Colonic mucosa (tissue), 4 donors: Measurements from ENCODE around the gene RITA1. TPM values are rescaled to one million over a fixed set of nuclear protein-coding genes. Genes with fewer than 3 reads are reported as not detected.
A peak's percentile ranks its signal among the peaks of the same experiment; 100 is the strongest.

ENCODE experiments used
- DNase-seq: peaks from one replicate; pipeline ENCODE4 v3.0.0-alpha.2; 2020
- H3K27ac ChIP-seq: fragments of 200-600 bp; one replicate; pipeline ENCODE4 v1.8.0; 2021
- H3K27me3 ChIP-seq: fragments of 200-600 bp; one replicate; pipeline ENCODE4 v1.8.0; 2021
- H3K36me3 ChIP-seq: fragments of 200-600 bp; one replicate; pipeline ENCODE4 v1.8.0; 2021
- H3K4me1 ChIP-seq: fragments of 200-600 bp; one replicate; pipeline ENCODE4 v1.8.0; 2021; ENCODE audit warnings: mild to moderate bottlenecking
- H3K4me3 ChIP-seq: fragments of 200-600 bp; one replicate; pipeline ENCODE4 v1.8.0; 2021
- H3K9ac ChIP-seq, 2 donors: one replicate each; pipeline ENCODE4 v1.7.0; 2013; ENCODE audit warnings: control low read depth in 2 of 2, low read depth in 2 of 2, low read length in 2 of 2
- H3K9me3 ChIP-seq: fragments of 200-600 bp; one replicate; pipeline ENCODE4 v1.8.0; 2021
- intact Hi-C: fragments of 100-400 bp; cut with DNase I; formaldehyde crosslinking; loops from one replicate; pipeline ENCODE4 v1.14.1; 2022
- total RNA-seq, 2 donors: library from RNA; stranded (reverse); fragmentation: NEBNext Ultra II Directional in 1 of 2; extraction: Animal tissue kit (Norgen Biotek cat#: 25700) in 1 of 2; gene quantifications; one replicate each; pipeline ENCODE4 v1.2.1, GENCODE V29; 2021
- TF ChIP-seq, protein P1 (sequence below): fragments of 200-600 bp; IDR thresholded peaks from one replicate; pipeline ENCODE4 v1.8.0; 2022; ENCODE audit warnings: antibody characterized with exemption, mild to moderate bottlenecking
- donor health status: healthy.
- donor health status: DM: no; HTN: no; CAD: no.
- donor health status: DM: no; HTN: no; CAD: no.

The RITA1 gene
- total RNA-seq, 2 donors from 2014 or later, result 13.9 to 26.9 TPM

DNA sequence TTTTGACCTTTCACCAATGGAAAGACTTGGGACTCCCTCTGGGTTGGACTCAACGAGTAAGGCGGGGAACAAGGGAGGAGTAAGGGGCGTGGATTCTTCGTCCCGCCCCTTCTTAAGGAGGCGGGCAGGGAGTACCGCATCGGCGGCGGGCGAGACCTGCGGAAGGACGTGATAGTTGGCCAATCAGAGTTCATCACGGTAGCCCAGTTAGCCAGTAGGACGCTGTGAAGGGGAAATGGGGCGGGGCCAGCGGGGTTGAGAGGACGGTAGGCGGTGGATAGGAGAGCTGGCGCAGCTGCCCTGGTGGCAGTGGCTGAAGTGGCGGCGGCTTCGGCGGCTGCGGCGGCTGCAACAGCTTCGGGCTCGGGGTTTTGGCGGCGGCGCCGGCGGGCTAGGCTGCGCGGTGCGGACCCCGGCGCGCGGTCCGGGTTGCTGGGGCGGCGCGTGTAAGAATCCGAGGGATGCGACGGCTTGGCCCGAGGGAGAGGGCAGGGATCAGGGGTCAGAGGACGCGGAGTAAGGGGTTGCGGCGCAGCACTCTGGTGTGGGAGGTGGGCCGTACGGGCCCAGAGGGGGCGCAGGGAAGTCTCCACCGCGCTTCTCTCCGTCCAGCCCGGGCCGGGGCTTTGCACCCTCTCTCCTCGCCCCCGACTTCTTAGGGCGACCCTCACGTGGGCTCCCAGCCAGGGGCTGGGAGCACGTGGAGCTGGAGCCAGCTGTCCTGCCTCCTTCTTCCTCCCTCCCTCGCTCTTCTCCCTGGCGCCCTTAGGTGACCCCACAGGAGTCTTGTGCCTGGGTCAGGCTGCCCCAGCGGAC is 35.9 kb downstream of the RITA1 start, which contains the start of gene TPCN1:
Gene TPCN1, plus strand, starts transcription at position 284 of the 816 bp plus-strand sequence. CDS start 5,389 bp downstream, outside the sequence.
- Histone ChIP-seq H3K27ac (peak within 1 kb of the TSS; percentile 97), H3K9ac (peak within 1 kb of the TSS; percentile 98 to 99), H3K9me3 (no peaks in the 10 kb centered on the region), H3K4me1 (peaks cover 7% of the 10 kb centered on the region), H3K4me3 (peak within 1 kb of the TSS; percentile 89), H3K36me3 (no peaks in the 10 kb centered on the region), H3K27me3 (no peaks in the 10 kb centered on the region)
- DNase-seq, result peak; percentile 100
- intact Hi-C loops, result no loop called here
- TF ChIP-seq, protein P1, sequence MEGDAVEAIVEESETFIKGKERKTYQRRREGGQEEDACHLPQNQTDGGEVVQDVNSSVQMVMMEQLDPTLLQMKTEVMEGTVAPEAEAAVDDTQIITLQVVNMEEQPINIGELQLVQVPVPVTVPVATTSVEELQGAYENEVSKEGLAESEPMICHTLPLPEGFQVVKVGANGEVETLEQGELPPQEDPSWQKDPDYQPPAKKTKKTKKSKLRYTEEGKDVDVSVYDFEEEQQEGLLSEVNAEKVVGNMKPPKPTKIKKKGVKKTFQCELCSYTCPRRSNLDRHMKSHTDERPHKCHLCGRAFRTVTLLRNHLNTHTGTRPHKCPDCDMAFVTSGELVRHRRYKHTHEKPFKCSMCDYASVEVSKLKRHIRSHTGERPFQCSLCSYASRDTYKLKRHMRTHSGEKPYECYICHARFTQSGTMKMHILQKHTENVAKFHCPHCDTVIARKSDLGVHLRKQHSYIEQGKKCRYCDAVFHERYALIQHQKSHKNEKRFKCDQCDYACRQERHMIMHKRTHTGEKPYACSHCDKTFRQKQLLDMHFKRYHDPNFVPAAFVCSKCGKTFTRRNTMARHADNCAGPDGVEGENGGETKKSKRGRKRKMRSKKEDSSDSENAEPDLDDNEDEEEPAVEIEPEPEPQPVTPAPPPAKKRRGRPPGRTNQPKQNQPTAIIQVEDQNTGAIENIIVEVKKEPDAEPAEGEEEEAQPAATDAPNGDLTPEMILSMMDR, result no peak

DNA sequence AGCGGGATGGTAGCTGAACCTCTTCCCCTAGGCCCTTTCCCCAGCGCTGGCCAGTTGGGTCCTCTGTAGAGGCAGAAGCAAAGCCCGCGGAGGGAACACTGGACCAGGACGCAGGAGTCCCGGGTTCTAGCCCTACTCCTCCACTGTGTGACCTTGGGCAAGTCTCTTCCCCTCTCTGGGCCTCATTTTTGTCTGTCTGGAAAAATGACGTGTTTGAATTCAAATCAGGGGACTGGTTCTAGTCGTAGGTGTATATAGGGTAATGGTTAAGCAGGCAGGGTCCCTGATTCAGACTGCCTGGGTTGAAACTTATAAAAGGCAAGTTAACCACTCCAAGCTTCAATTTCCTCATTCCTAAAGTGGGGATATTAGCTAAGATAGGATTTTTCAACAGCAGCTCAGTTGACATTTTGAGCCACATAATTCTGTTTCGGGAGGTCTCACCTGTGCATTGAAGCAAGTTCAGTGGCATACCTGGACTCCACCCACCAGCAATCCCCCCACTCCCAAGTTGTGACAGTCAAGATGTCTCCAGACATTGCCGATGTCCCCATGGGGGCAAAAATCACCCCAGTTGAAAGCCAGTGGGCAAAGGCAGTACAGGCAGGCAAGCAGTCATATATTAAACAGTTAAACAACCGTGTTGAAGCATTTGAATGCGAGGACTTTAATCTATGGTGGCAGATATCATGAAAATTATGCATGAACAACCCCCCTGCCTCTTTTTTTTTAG is 36.6 kb downstream of the RITA1 start:
- H3K4me1 ChIP-seq, result peaks cover 7% of the 10 kb centered on the region
- H3K4me3 ChIP-seq, result peak overlapping the region; percentile 89
- peak overlapping the region; percentile 97 for H3K27ac ChIP-seq
- H3K27me3 ChIP-seq, result no peaks in the 10 kb centered on the region
- H3K9ac ChIP-seq, result peak overlapping the region; percentile 98 to 99
- intact Hi-C loops, result no loop called here
- TF ChIP-seq, protein P1, result no peak
- H3K36me3 ChIP-seq, result no peaks in the 10 kb centered on the region
- DNase-seq, result no peak
- no peaks in the 10 kb centered on the region for H3K9me3 ChIP-seq

DNA sequence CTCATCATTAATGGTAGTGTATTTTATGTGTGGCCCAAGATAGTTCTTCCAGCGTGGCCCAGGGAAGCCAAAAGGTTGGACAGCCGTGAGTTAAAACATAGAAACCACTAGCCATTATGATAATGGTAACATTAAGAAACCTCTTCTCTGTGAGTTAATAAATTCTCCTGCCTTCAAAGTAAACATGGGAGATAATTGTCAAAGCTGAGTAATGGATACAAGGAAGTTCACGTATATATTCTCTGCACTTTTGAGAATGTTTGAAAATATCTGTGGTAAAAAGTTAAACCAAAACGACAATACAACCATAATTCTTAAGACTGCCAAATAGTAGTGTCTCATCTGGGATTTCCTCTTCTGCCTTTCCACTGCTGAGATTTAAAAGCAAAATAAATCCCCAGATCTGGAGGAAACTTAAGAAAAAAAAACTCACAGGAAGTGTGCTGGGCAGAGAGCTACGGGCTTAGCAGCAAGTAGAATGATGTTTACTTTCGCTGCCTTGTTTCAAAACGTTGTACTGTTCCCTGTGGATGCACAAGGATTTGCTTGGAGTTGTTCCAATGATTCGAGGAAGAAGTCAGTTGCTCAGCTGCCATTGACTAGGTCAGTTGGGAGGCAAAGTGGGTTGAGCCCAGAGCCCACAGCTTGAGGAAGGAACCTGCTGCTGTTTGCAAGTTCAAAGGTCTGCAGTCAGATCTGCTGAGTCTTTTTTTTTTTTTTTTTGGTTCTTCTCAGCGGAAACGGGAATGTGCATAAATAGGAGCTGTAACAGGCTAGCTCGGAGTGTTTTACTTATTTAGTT is 37.4 kb downstream of the RITA1 start:
- peak overlapping the region; percentile 97 for H3K27ac ChIP-seq
- TF ChIP-seq, protein P1, result no peak
- intact Hi-C loops, result no loop called here
- H3K9me3 ChIP-seq, result no peaks in the 10 kb centered on the region
- H3K36me3 ChIP-seq, result no peaks in the 10 kb centered on the region
- DNase-seq, result peak; percentile 88
- peak overlapping the region; percentile 98 to 99 for H3K9ac ChIP-seq
- no peaks in the 10 kb centered on the region for H3K27me3 ChIP-seq
- H3K4me1 ChIP-seq, result peaks cover 7% of the 10 kb centered on the region
- peak overlapping the region; percentile 89 for H3K4me3 ChIP-seq

DNA sequence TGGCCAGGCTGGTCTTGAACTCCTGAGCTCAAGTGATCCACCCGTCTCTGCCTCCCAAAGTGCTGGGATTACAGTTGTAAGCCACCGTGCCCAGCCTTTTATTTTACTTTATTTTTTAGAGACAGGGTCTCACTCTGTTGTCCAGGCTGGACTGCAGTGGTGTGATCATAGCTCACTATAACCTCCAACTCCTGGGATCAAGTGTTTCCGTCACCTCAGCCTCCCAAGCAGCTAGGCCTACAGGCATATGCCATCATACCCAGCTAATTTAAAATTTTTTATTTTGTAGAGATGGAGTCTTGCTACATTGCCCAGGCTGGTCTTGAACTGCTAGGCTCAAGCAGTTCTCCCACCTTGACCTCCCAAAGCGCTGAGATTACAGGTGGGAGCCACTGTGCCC is 39.4 kb downstream of the RITA1 start:
- H3K9ac ChIP-seq, result no peak overlapping the region
- TF ChIP-seq, protein P1, result no peak
- H3K36me3 ChIP-seq, result no peaks in the 10 kb centered on the region
- H3K4me3 ChIP-seq, result no peak overlapping the region
- H3K27me3 ChIP-seq, result no peaks in the 10 kb centered on the region
- no peaks in the 10 kb centered on the region for H3K9me3 ChIP-seq
- DNase-seq, result no peak
- intact Hi-C loops, result no loop called here
- H3K4me1 ChIP-seq, result peaks cover 12% of the 10 kb centered on the region
- no peak overlapping the region for H3K27ac ChIP-seq
